ENCODE measurements around the gene PHF21A.
"Not testable (repeated sequence)": the region's sequence is repeated elsewhere in the genome, so short reads cannot be mapped to it uniquely, and the experiment has no call there.

PHF21A gene

GRCh38 chr11:46120346-46121300, 631 bp downstream of the PHF21A start:
- peak; percentile 82 for DNase-seq (ENCODE audit: low read depth)

GRCh38 chr11:46119352-46120216, 1.7 kb downstream of the PHF21A start:
- peak; percentile 84 for DNase-seq (ENCODE audit: low read depth)

GRCh38 chr11:46118702-46119351, 2.4 kb downstream of the PHF21A start:
- no peak for DNase-seq (ENCODE audit: low read depth)

DNA sequence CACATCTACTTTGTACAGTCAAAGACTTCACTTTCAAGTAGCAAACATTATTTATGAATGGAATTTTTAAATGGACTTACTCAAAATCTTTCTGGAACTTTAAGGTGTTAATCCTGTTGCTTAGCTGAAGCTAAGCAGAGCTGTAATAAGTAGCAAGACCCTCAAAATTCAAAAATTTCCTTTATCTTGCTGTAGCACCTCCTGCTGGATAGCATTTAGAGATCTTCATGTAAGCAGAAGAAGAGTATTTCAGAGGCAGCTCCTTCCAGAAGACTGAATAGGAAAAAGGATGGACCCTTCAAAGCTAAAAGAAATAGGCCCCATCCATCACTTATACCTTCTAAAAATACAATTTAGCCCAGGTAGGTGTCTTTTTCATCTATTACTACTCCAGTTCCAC, 3.4 kb downstream of the PHF21A start:
- DNase-seq (ENCODE audit: low read depth), result no peak

GRCh38 chr11:46116712-46117037, 4.6 kb downstream of the PHF21A start:
- not testable (repeated sequence) for DNase-seq (ENCODE audit: low read depth)

DNA sequence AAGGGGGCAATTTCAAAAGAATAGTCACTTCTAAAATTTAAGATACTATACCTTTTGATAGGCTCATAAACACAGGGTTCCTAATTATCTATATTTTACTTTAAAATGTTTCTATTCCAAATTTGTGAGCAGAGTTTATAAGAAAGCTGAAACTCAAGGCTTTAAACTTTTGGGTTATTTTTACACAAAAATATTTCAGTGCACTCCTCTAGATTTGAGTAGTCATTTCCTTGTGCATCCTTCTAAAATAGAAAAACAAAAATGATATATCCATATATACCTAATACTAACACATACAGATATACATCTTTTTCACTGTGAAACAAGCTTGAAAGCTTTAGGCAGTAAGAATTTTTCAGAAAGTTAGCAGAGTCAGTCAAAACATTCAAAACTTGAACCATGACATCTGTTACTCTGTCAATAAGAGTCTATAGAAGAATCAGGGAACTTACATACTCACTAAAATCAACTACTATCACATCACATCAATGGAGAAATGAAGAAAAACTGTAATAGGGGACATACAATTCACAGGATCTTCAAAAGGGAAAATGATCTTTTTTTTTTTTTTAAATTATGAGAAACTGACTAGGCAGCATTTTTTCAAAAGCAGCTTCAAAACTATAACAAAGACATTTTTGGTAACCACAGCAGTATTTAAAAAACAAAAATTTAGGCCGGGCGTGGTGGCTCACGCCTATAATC, 5.1 kb downstream of the PHF21A start:
- no peak for DNase-seq (ENCODE audit: low read depth)

GRCh38 chr11:46114961-46115360, 6.3 kb downstream of the PHF21A start:
- no peak for DNase-seq (ENCODE audit: low read depth)

- no peak for DNase-seq (ENCODE audit: low read depth)
These were observed 6.9 kb downstream of the PHF21A start for GRCh38 chr11:46114378-46114777.

- peak; percentile 82 for DNase-seq (ENCODE audit: low read depth)
These were observed 8.2 kb downstream of the PHF21A start for GRCh38 chr11:46112961-46113607.

DNA sequence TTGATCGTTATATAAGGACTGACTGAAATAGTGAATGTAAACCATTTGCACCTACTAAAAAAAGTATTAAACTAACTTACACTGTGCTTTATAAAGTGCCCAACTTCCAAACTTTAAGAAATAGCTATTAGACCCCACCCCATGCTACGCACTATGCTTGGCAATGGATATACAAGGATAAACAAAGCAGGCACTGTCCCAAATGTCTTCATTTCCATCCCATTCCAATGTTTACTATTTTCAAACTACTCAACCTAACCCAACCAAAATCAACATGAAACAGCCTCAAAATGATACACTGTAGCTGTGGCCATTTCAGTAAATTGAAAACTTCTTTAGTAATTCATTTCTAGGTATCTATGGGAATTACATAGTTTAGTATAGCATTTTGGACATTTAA, 12.5 kb downstream of the PHF21A start:
- DNase-seq (ENCODE audit: low read depth), result no peak

DNA sequence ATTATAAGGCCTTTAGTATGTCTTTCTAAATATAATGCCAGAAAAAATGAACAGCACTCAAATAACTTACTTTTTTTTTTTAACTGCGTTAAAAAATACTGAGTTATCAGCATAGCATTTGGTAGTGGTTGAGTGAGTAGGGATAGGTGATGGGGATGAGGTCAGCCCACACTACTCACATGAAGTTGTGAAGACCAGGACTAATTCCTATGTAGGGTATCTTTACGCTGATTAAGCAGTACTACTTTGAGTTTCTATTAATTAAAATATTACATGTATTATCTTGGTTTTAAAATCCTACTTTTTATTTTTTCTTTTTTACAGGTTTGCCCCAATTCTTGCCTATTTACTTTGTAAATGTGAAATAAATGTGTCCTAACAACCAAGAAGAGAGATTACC, 13.5 kb downstream of the PHF21A start:
- DNase-seq (ENCODE audit: low read depth), result no peak

GRCh38 chr11:46107408-46107718, 13.9 kb downstream of the PHF21A start:
- DNase-seq (ENCODE audit: low read depth), result no peak

- DNase-seq (ENCODE audit: low read depth), result peak; percentile 71
These were observed 14.5 kb downstream of the PHF21A start for GRCh38 chr11:46106530-46107407.

GRCh38 chr11:46105926-46106325, 15.3 kb downstream of the PHF21A start:
- DNase-seq (ENCODE audit: low read depth), result no peak

DNA sequence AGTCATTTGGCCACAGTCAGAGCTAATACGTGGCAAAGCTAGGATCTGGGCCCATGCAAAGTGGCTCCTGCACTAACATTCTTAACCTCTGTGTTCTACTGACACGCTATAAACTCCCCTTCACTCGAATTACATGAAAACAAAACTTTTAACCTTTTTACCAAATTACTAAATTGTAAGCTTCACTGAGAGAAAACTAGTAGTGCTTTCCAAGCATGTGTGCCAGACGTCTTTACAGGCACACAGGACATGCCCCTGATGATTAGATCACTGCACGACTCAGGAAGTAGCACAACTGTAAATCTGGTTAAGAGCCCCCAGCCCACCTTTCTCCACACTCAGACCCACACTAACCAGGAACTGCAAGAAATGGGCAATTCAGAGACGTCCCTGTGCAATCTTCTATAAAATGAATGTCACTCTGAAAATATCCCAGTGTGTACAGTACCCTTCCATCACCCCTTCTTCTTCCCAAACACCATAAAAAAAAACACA, 16.1 kb downstream of the PHF21A start:
- DNase-seq (ENCODE audit: low read depth), result no peak

DNA sequence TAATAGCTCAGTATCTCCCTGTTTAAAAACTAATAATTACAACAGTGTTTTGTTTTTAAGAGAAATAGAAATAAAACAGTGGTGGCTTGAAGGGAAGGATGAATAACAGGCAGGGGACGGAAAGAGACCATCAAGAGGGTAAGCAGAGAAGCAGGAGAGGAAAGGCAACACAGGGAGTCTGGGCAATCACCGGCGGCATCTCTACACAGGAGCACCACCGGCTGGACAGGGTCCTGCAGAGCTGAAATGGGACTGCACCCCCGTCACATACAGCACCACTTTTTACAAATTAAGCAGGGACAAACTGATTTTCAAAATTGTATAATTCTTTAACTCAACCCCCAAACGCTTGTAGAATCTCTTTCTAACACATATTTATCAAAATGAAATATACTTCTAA, 18.4 kb downstream of the PHF21A start:
- DNase-seq (ENCODE audit: low read depth), result no peak

- DNase-seq (ENCODE audit: low read depth), result no peak
These were observed 20.6 kb downstream of the PHF21A start for GRCh38 chr11:46100670-46101069.

DNA sequence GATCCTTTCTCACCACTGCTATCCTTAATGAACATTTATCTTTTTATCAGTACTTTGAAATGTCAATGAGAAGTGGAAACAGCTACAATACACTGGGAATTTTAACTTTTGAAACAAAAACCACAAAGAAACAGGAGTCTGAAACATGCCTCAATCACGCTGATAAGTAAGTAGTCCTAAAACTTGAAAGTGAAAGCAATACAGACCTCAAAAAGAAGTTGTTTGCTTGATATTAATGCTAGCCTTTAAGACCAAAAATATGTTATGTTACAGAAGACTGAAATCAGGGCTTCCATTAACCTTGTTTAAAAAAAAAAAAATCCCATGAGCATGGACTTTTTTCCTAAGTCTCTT, 21.3 kb downstream of the PHF21A start:
- peak; percentile 61 for DNase-seq (ENCODE audit: low read depth)

DNA sequence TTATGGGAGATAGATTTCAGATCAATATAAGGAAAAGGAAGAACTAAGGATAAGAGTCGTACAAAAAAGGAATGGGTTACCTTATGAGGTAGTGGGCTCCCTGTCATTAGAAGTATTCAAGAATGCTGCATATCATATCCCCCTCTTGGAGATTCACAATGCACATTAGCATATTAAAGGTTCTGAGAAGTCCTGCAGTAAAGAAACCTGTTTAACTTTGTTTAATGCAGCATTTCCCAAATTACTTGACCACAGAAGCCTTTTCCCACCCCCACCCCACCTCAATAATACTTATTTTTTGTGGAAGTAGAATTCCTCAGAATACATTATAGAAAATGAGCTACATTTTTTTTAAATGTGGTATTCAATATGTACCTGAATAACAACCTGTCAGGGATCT, 30.9 kb downstream of the PHF21A start:
- no peak for DNase-seq (ENCODE audit: low read depth)

- DNase-seq (ENCODE audit: low read depth), result no peak
These were observed 41.6 kb downstream of the PHF21A start for GRCh38 chr11:46079662-46080061.
